KMS-11 (cell line): ENCODE measurements around the gene IPPK.

Experiments
- H2AFZ ChIP-seq: fragments of 200-600 bp; sonication (generic); 2 replicates; pipeline ENCODE4 v1.6.1; 2016; ENCODE audit warnings: antibody characterized with exemption, mixed run types, low read depth
- H3K27ac ChIP-seq: fragments of 200-600 bp; sonication (generic); 2 replicates; pipeline ENCODE4 v1.6.1; 2016; ENCODE audit warnings: mild to moderate bottlenecking, mixed run types
- H3K27me3 ChIP-seq: fragments of 200-600 bp; sonication (generic); 2 replicates; pipeline ENCODE4 v1.6.1; 2017; ENCODE audit warnings: mild to moderate bottlenecking, low read depth, mixed run types, moderate library complexity; ENCODE audit not compliant: insufficient read depth
- H3K36me3 ChIP-seq: fragments of 200-600 bp; sonication (generic); 2 replicates; pipeline ENCODE4 v1.6.1; 2017; ENCODE audit warnings: mild to moderate bottlenecking, mixed run types; ENCODE audit not compliant: insufficient read depth
- H3K4me1 ChIP-seq: fragments of 200-600 bp; sonication (generic); 2 replicates; pipeline ENCODE4 v1.6.1; 2016; ENCODE audit warnings: mild to moderate bottlenecking, low read depth, mixed run types; ENCODE audit not compliant: poor library complexity, severe bottlenecking
- H3K4me2 ChIP-seq: fragments of 200-600 bp; sonication (generic); 2 replicates; pipeline ENCODE4 v1.7.0; 2016; ENCODE audit warnings: mild to moderate bottlenecking, mixed run types
- H3K4me3 ChIP-seq: fragments of 200-600 bp; sonication (generic); IDR thresholded peaks from 2 replicates; pipeline ENCODE4 v1.6.1; 2017; ENCODE audit warnings: low read depth, low read length, mixed read lengths; ENCODE audit not compliant: insufficient read depth
- H3K79me2 ChIP-seq: fragments of 200-600 bp; sonication (generic); 2 replicates; pipeline ENCODE4 v1.6.1; 2016; ENCODE audit warnings: low read depth, mixed run types; ENCODE audit not compliant: insufficient read depth
- H3K9ac ChIP-seq: fragments of 200-600 bp; sonication (generic); 2 replicates; pipeline ENCODE4 v1.6.1; 2016; ENCODE audit warnings: mild to moderate bottlenecking, mixed run types
- H4K20me1 ChIP-seq: fragments of 200-600 bp; sonication (generic); 2 replicates; pipeline ENCODE4 v1.6.1; 2016; ENCODE audit warnings: mild to moderate bottlenecking, mixed run types; ENCODE audit not compliant: insufficient read depth
- CTCF ChIP-seq: fragments of 200-600 bp; sonication (generic); conservative IDR thresholded peaks from 2 replicates; pipeline ENCODE4 v1.6.1; 2017; ENCODE audit warnings: low read depth, mild to moderate bottlenecking, antibody characterized with exemption, low read length, moderate library complexity, mixed read lengths

IPPK gene

GRCh38 chr9:92669890-92670708 lies at the start of gene IPPK:
IPPK (minus strand) TSS chr9:92670131; CDS start chr9:92669988, 143 bp downstream.
- peaks cover 49% of the 10 kb centered on the region for H3K79me2 ChIP-seq

GRCh38 chr9:92719028-92719647 lies 49.2 kb upstream of the IPPK start:
- no peak for TF ChIP-seq CTCF
- H3K4me1 ChIP-seq = peaks cover 11% of the 10 kb centered on the region
- no peaks in the 10 kb centered on the region for H4K20me1 ChIP-seq
- H3K27ac ChIP-seq = no peak overlapping the region
- no peak overlapping the region for H3K9ac ChIP-seq
- H3K4me3 ChIP-seq = no peak overlapping the region
- H3K36me3 ChIP-seq = 0 out of 2 replicates have a peak, but pooled peaks cover 10% of the 10 kb centered on the region
- H3K4me2 ChIP-seq = no peak overlapping the region
- no peak overlapping the region for H2AFZ ChIP-seq
- H3K79me2 ChIP-seq = no peaks in the 10 kb centered on the region
- H3K27me3 ChIP-seq = no peaks in the 10 kb centered on the region

More at GRCh38 chr9:92669890-92670708, at the start of gene IPPK:
- Histone ChIP-seq H3K4me1 (peaks cover 21% of the 10 kb centered on the region), H2AFZ (peak within 1 kb of the TSS; percentile 91), H3K9ac (peak within 1 kb of the TSS; percentile 64; the same call in 1 of the 2 replicates), H3K4me3 (no peak within 1 kb of the TSS), H3K4me2 (peak within 1 kb of the TSS; percentile 70), H3K27ac (peak within 1 kb of the TSS; percentile 44), H3K27me3 (no peaks in the 10 kb centered on the region), H3K36me3 (no peaks in the 10 kb centered on the region), H4K20me1 (no peaks in the 10 kb centered on the region)
- TF ChIP-seq CTCF = no peak

- Histone ChIP-seq H3K27me3 (no peaks in the 10 kb centered on the region), H3K27ac (no peak overlapping the region), H3K4me3 (no peak overlapping the region), H3K4me2 (no peak overlapping the region), H3K4me1 (peaks cover 11% of the 10 kb centered on the region), H4K20me1 (no peaks in the 10 kb centered on the region), H3K79me2 (no peaks in the 10 kb centered on the region), H3K9ac (no peak overlapping the region), H2AFZ (no peak overlapping the region), H3K36me3 (0 out of 2 replicates have a peak, but pooled peaks cover 10% of the 10 kb centered on the region)
- no peak for TF ChIP-seq CTCF
Observed at GRCh38 chr9:92718086-92719001, 48.4 kb upstream of the IPPK start.

- Histone ChIP-seq H3K27me3 (no peaks in the 10 kb centered on the region), H3K4me2 (no peak overlapping the region), H3K4me3 (no peak overlapping the region), H2AFZ (no peak overlapping the region), H3K36me3 (0 out of 2 replicates have a peak, but pooled peaks cover 10% of the 10 kb centered on the region), H3K4me1 (peaks cover 20% of the 10 kb centered on the region), H3K9ac (no peak overlapping the region), H3K27ac (no peak overlapping the region), H3K79me2 (no peaks in the 10 kb centered on the region), H4K20me1 (no peaks in the 10 kb centered on the region)
- TF ChIP-seq CTCF = no peak
Observed at GRCh38 chr9:92717201-92718085, 47.5 kb upstream of the IPPK start.
